ENCODE data around the gene IMP3. TPM values are rescaled to one million over a fixed set of nuclear protein-coding genes. Genes with fewer than 3 reads are reported as not detected.

The IMP3 gene
- total RNA-seq, 1 experiment from 2014 or later, result 58.0 TPM

DNA sequence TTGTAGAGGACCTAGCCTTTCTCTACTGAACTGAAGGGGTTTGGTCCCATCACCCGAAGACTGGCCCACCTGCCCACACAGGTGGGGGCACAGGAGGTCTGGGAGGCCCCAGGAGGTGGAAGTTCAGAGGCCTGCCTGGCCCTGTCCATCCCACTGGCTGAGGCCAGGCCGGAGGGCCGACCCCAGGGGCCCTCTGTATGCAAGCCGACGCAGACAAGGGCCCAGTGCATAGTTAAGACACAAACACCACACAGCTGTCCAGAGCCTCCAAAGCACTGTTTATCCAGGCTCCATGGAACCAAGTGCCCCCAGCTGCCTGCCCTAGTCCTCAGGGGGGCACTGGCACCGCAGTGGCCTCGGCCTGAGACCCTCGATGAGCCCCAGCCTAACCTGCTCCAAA lies 34.3 kb upstream of the IMP3 start:
- H3K27ac Mint-ChIP-seq (ENCODE audit: low read depth, unreplicated experiment), result no peak overlapping the region
- no peak overlapping the region for H3K4me3 Mint-ChIP-seq (ENCODE audit: unreplicated experiment)
- no peaks in the 10 kb centered on the region for H3K36me3 Mint-ChIP-seq (ENCODE audit: insufficient read depth, unreplicated experiment)
- H3K27me3 Mint-ChIP-seq (ENCODE audit: insufficient read depth, unreplicated experiment), result no peaks in the 10 kb centered on the region
- H3K9me3 Mint-ChIP-seq (ENCODE audit: unreplicated experiment), result no peaks in the 10 kb centered on the region
- ChIA-PET POLR2A (interaction anchor here (1.2 kb wide), 1 partner anchor 34 kb away, joined by 3 read pairs; the partner anchor contains the start of gene IMP3), CTCF (interaction anchor here (0.7 to 1.3 kb wide), 2 partner anchors 10 to 12 kb away, joined by 3 to 4 read pairs; no protein-coding TSS in a partner anchor)
- intact Hi-C loops (cut with micrococcal nuclease), result no loop called here
- TF ChIP-seq, protein P1, sequence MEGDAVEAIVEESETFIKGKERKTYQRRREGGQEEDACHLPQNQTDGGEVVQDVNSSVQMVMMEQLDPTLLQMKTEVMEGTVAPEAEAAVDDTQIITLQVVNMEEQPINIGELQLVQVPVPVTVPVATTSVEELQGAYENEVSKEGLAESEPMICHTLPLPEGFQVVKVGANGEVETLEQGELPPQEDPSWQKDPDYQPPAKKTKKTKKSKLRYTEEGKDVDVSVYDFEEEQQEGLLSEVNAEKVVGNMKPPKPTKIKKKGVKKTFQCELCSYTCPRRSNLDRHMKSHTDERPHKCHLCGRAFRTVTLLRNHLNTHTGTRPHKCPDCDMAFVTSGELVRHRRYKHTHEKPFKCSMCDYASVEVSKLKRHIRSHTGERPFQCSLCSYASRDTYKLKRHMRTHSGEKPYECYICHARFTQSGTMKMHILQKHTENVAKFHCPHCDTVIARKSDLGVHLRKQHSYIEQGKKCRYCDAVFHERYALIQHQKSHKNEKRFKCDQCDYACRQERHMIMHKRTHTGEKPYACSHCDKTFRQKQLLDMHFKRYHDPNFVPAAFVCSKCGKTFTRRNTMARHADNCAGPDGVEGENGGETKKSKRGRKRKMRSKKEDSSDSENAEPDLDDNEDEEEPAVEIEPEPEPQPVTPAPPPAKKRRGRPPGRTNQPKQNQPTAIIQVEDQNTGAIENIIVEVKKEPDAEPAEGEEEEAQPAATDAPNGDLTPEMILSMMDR (IDR thresholded peaks at IDR 0.05; ENCODE audit: unreplicated experiment), result no peak
- no peak for DNase-seq (ENCODE audit: unreplicated experiment)
- BruUV-seq (replicated peaks), result no TSS peak
- peaks cover 10% of the 10 kb centered on the region for H3K4me1 Mint-ChIP-seq (ENCODE audit: insufficient read depth, unreplicated experiment)

DNA sequence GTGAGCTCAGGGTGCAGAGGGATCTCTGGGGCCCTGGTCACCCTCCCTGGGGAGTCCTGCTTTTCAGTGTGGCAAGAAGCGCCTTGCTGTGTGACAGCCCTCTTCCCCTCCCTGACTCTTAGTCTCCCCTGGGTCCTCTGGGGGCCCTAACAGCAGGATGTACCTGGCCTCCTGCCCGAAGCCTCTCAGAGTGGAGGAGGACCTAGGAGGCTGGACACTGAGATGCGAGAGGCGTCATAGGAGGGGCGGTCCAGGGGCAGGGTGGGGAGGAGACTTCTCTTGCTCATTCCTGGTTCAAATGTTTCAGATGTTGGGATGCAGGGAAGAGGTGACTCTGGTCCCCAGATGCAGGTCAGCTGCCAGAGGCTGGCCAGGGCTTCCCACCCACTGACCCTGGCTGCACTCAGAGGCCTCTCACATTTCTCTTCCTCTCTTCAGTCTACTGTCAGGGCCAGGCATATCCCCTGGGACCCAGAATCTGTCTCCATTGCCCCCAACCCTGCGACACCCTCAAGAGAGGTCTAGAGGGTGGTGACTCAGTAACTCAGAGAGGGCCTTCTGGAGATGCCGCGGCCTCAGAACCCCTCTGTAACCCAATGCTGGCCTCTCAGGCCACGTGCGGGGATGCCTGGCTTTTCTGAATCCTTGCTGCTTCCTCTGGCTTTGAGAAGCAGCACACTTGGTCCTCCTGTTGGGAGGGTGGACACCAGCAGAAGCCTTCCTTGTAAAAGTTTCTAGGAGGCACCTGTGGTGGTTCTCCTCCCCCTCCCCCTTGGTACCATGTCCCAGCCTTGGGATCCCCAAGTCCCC lies 33.6 kb upstream of the IMP3 start:
- H3K4me3 Mint-ChIP-seq (ENCODE audit: unreplicated experiment), result no peak overlapping the region

DNA sequence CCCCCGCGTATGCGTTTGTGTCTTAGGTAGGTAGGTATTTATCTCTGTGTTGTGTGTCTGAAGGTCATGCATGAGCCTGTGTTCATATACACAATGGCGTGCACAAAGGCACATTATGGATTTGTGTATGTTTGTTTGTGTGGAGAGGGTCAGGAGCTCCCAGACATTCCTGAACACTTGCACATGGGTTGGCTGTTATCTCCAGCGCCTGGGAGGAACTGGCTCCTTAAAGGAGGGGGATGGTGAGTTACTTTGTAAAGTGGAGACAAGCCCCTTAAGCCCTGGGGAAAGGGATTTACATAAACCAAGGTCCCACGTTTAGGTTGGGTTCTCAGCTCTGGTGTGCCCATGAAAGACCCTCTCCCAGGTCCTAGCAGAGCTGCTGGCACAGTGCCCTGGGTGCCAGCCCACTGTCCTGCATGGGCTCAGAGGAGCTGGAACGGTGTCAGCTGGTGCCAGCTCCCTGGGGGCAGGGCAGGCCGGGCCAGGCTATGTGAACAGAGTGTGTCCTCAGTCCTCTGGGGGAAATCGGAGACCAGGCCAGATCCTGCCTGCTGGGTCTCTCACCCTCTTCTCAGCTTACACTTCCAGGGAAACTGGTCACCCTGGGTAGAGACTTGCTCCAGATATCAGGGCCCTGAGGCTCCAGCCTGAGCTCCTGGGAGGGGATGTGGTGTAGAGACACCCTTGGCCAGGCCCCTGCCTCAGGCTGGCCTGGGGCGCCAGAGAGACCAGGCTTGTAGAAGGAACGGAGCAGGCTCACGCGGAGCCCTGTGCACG lies 32.8 kb upstream of the IMP3 start:
- no TSS peak for BruUV-seq (replicated peaks)
- Mint-ChIP-seq H3K4me3 (ENCODE audit: unreplicated experiment) (no peak overlapping the region), H3K36me3 (ENCODE audit: insufficient read depth, unreplicated experiment) (no peaks in the 10 kb centered on the region), H3K9me3 (ENCODE audit: unreplicated experiment) (no peaks in the 10 kb centered on the region), H3K4me1 (ENCODE audit: insufficient read depth, unreplicated experiment) (peaks cover 12% of the 10 kb centered on the region), H3K27ac (ENCODE audit: low read depth, unreplicated experiment) (no peak overlapping the region), H3K27me3 (ENCODE audit: insufficient read depth, unreplicated experiment) (no peaks in the 10 kb centered on the region)
- TF ChIP-seq, protein P1 (IDR thresholded peaks at IDR 0.05; ENCODE audit: unreplicated experiment), result no peak
- CTCF ChIA-PET, result interaction anchor here (0.8 to 1.8 kb wide), 5 partner anchors 9 to 148 kb away, joined by 3 to 7 read pairs (median 3); no protein-coding TSS in a partner anchor
- intact Hi-C loops (cut with micrococcal nuclease), result no loop called here
- POLR2A ChIA-PET, result interaction anchor here (0.9 to 1.6 kb wide), 3 partner anchors 33 to 94 kb away, joined by 3 to 4 read pairs (median 4); partner anchors contain the start of genes IMP3 and PTPN9
- no peak for DNase-seq (ENCODE audit: unreplicated experiment)

More for the DNA sequence above, 33.6 kb upstream of the IMP3 start:
- TF ChIP-seq, protein P1 (IDR thresholded peaks at IDR 0.05; ENCODE audit: unreplicated experiment), result no peak
- no peaks in the 10 kb centered on the region for H3K36me3 Mint-ChIP-seq (ENCODE audit: insufficient read depth, unreplicated experiment)
- ChIA-PET POLR2A (interaction anchor here (0.9 to 1.6 kb wide), 3 partner anchors 34 to 95 kb away, joined by 3 to 4 read pairs (median 4); partner anchors contain the start of genes IMP3 and PTPN9), CTCF (interaction anchor here (1.0 to 1.8 kb wide), 5 partner anchors 8 to 53 kb away, joined by 3 to 7 read pairs (median 3); no protein-coding TSS in a partner anchor)
- no peaks in the 10 kb centered on the region for H3K27me3 Mint-ChIP-seq (ENCODE audit: insufficient read depth, unreplicated experiment)
- peaks cover 11% of the 10 kb centered on the region for H3K4me1 Mint-ChIP-seq (ENCODE audit: insufficient read depth, unreplicated experiment)
- no peak for DNase-seq (ENCODE audit: unreplicated experiment)
- H3K27ac Mint-ChIP-seq (ENCODE audit: low read depth, unreplicated experiment), result no peak overlapping the region
- intact Hi-C loops (cut with micrococcal nuclease), result no loop called here
- no TSS peak for BruUV-seq (replicated peaks)
- H3K9me3 Mint-ChIP-seq (ENCODE audit: unreplicated experiment), result no peaks in the 10 kb centered on the region
